Nephron (organoid): ENCODE data around the gene ADPRH.

Experiments
- H3K27ac Mint-ChIP-seq, 3 experiments: 2 replicates each; pipeline ENCODE4 v1.8.0; 2020; ENCODE audit warnings: mixed read lengths in 3 of 3, mild to moderate bottlenecking in 2 of 3, moderate library complexity in 1 of 3
- H3K27me3 Mint-ChIP-seq: 2 replicates; pipeline ENCODE4 v1.8.0; 2021; ENCODE audit warnings: low read depth, mild to moderate bottlenecking, moderate library complexity, mixed read lengths
- H3K36me3 Mint-ChIP-seq: 2 replicates; pipeline ENCODE4 v1.8.0; 2020; ENCODE audit warnings: low read depth, mixed read lengths
- H3K4me1 Mint-ChIP-seq: 2 replicates; pipeline ENCODE4 v1.8.0; 2020; ENCODE audit warnings: mixed read lengths
- H3K4me3 Mint-ChIP-seq, 3 experiments: 2 replicates each; pipeline ENCODE4 v1.8.0; 2020; ENCODE audit warnings: mild to moderate bottlenecking in 3 of 3, mixed read lengths in 3 of 3, moderate library complexity in 2 of 3
- H3K9me3 Mint-ChIP-seq: 2 replicates; pipeline ENCODE4 v1.8.0; 2020; ENCODE audit warnings: mixed read lengths
- TF ChIP-seq, protein P1 (sequence below), 3 experiments: fragments of 200-600 bp; sonication (generic); IDR thresholded peaks; one replicate each; pipeline ENCODE4 v1.5.0; 2021; ENCODE audit warnings: antibody characterized with exemption in 3 of 3; ENCODE audit not compliant: unreplicated experiment in 3 of 3

ADPRH gene

DNA sequence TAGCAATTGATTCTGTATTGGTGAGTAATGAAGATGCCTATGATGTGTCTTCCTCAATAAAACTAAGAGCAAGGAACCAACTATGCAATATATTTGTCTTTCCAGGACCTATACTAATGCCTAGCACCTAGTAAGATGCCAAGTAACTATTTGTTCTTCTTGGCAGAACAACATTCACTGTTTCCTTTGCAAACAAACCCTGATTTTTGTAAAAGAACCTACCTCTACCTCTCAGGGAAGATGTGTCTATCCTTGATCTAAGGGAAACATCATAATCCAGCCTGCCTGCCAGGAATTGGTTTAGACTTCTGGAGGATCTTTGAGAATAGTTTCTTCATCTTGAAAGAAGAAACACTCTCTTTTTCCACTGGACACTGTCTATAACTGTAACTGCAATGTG is 3.8 kb upstream of the ADPRH start:
- Mint-ChIP-seq H3K27ac (no peak overlapping the region), H3K36me3 (no peaks in the 10 kb centered on the region), H3K4me3 (no peak overlapping the region)

GRCh38 chr3:119580067-119580760 is 922 bp downstream of the ADPRH start:
- TF ChIP-seq, protein P1, sequence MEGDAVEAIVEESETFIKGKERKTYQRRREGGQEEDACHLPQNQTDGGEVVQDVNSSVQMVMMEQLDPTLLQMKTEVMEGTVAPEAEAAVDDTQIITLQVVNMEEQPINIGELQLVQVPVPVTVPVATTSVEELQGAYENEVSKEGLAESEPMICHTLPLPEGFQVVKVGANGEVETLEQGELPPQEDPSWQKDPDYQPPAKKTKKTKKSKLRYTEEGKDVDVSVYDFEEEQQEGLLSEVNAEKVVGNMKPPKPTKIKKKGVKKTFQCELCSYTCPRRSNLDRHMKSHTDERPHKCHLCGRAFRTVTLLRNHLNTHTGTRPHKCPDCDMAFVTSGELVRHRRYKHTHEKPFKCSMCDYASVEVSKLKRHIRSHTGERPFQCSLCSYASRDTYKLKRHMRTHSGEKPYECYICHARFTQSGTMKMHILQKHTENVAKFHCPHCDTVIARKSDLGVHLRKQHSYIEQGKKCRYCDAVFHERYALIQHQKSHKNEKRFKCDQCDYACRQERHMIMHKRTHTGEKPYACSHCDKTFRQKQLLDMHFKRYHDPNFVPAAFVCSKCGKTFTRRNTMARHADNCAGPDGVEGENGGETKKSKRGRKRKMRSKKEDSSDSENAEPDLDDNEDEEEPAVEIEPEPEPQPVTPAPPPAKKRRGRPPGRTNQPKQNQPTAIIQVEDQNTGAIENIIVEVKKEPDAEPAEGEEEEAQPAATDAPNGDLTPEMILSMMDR (IDR thresholded peaks at IDR 0.05; ENCODE audit: unreplicated experiment in 3 of 3): no peak
- H3K9me3 Mint-ChIP-seq: no peaks in the 10 kb centered on the region
- peaks cover 17% of the 10 kb centered on the region for H3K4me1 Mint-ChIP-seq
- no peaks in the 10 kb centered on the region for H3K36me3 Mint-ChIP-seq
- H3K27ac Mint-ChIP-seq: peak overlapping the region; percentile 97 to 100 (median 99)
- no peaks in the 10 kb centered on the region for H3K27me3 Mint-ChIP-seq
- peak overlapping the region; percentile 92 to 97 (median 95) for H3K4me3 Mint-ChIP-seq

More for the DNA sequence above, 3.8 kb upstream of the ADPRH start:
- TF ChIP-seq, protein P1 (IDR thresholded peaks at IDR 0.05; ENCODE audit: unreplicated experiment in 3 of 3): no peak
- Mint-ChIP-seq H3K4me1 (peaks cover 15% of the 10 kb centered on the region), H3K9me3 (no peaks in the 10 kb centered on the region), H3K27me3 (no peaks in the 10 kb centered on the region)

- no peaks in the 10 kb centered on the region for H3K27me3 Mint-ChIP-seq
- TF ChIP-seq, protein P1 (IDR thresholded peaks at IDR 0.05; ENCODE audit: unreplicated experiment in 3 of 3): no peak
- H3K27ac Mint-ChIP-seq: no peak overlapping the region
- peaks cover 17% of the 10 kb centered on the region for H3K4me1 Mint-ChIP-seq
- H3K4me3 Mint-ChIP-seq: no peak overlapping the region
- H3K36me3 Mint-ChIP-seq: no peaks in the 10 kb centered on the region
- H3K9me3 Mint-ChIP-seq: no peaks in the 10 kb centered on the region
Measured at GRCh38 chr3:119582178-119582577, 2.9 kb downstream of the ADPRH start.

- H3K27me3 Mint-ChIP-seq: no peaks in the 10 kb centered on the region
- H3K36me3 Mint-ChIP-seq: no peaks in the 10 kb centered on the region
- H3K4me3 Mint-ChIP-seq: no peak overlapping the region
Measured at GRCh38 chr3:119585208-119585607, 5.9 kb downstream of the ADPRH start.

GRCh38 chr3:119585856-119586570 is 6.7 kb downstream of the ADPRH start:
- no peaks in the 10 kb centered on the region for H3K4me1 Mint-ChIP-seq
- TF ChIP-seq, protein P1 (IDR thresholded peaks at IDR 0.05; ENCODE audit: unreplicated experiment in 3 of 3): no peak
- peaks cover 4% of the 10 kb centered on the region for H3K9me3 Mint-ChIP-seq
- no peak overlapping the region for H3K4me3 Mint-ChIP-seq
- H3K27ac Mint-ChIP-seq: no peak overlapping the region
- H3K27me3 Mint-ChIP-seq: no peaks in the 10 kb centered on the region
- H3K36me3 Mint-ChIP-seq: no peaks in the 10 kb centered on the region

More at GRCh38 chr3:119585208-119585607, 5.9 kb downstream of the ADPRH start:
- peaks cover 3% of the 10 kb centered on the region for H3K9me3 Mint-ChIP-seq
- peaks cover 5% of the 10 kb centered on the region for H3K4me1 Mint-ChIP-seq
- H3K27ac Mint-ChIP-seq: no peak overlapping the region
- TF ChIP-seq, protein P1 (IDR thresholded peaks at IDR 0.05; ENCODE audit: unreplicated experiment in 3 of 3): no peak
